GM12878 (cell line): Measurements from ENCODE around the gene RCN2. TPM values are rescaled to one million over a fixed set of nuclear protein-coding genes. Genes with fewer than 3 reads are reported as not detected.

Experiments used
- ASH2L ChIP-seq: fragments of 300-600, 200-600 bp; sonication (generic); IDR thresholded peaks from 2 replicates; pipeline ENCODE4 v1.6.1; 2017; ENCODE audit warnings: low read depth, mild to moderate bottlenecking, borderline replicate concordance
- EED ChIP-seq: sonication (generic); IDR thresholded peaks from 2 replicates; pipeline ENCODE4 v1.6.1; 2016; ENCODE audit warnings: antibody characterized with exemption, low read depth
- EP300 ChIP-seq, 2 experiments: fragments of 150-350 bp in 1 of 2; IDR thresholded peaks; 2 replicates each; pipeline ENCODE4 v1.6.1; 2011 to 2012; ENCODE audit warnings: low read depth in 2 of 2, low read length in 2 of 2, borderline replicate concordance in 1 of 2, improper control_type of control experiment in 1 of 2, inconsistent platforms in 1 of 2; ENCODE audit not compliant: control insufficient read depth in 1 of 2
- HDAC6 ChIP-seq: fragments of 200-600 bp; sonication (generic); IDR thresholded peaks from one replicate; pipeline ENCODE4 v1.8.0; 2017; ENCODE audit warnings: antibody characterized with exemption; ENCODE audit not compliant: unreplicated experiment
- HDGF ChIP-seq: fragments of 450-650 bp; IDR thresholded peaks from 2 replicates; pipeline ENCODE4 v1.6.1; 2016; ENCODE audit warnings: antibody characterized with exemption
- IKZF1 ChIP-seq: fragments of 450-650 bp; conservative IDR thresholded peaks from 2 replicates; pipeline ENCODE4 v1.6.1; 2017; ENCODE audit warnings: antibody characterized with exemption, mild to moderate bottlenecking
- LARP7 ChIP-seq: fragments of 450-650 bp; IDR thresholded peaks from 2 replicates; pipeline ENCODE4 v1.6.1; 2017; ENCODE audit warnings: mild to moderate bottlenecking
- NFXL1 ChIP-seq: fragments of 450-650 bp; IDR thresholded peaks from 2 replicates; pipeline ENCODE4 v1.6.1; 2017; ENCODE audit warnings: antibody characterized with exemption, mild to moderate bottlenecking, borderline replicate concordance
- NR2F1 ChIP-seq: fragments of 450-650 bp; conservative IDR thresholded peaks from 2 replicates; pipeline ENCODE4 v1.6.1; 2017; ENCODE audit warnings: mild to moderate bottlenecking
- NRF1 ChIP-seq: conservative IDR thresholded peaks from 2 replicates; pipeline ENCODE4 v1.6.1; 2011; ENCODE audit warnings: mild to moderate bottlenecking, low read depth, low read length, improper control_type of control experiment
- PML ChIP-seq: IDR thresholded peaks from 2 replicates; pipeline ENCODE4 v1.6.1; 2012; ENCODE audit warnings: low read length, inconsistent platforms
- POLR2A ChIP-seq: IDR thresholded peaks from 2 replicates; pipeline ENCODE4 v1.6.1; 2011; ENCODE audit warnings: low read depth, mild to moderate bottlenecking, low read length
- POLR2AphosphoS2 ChIP-seq: IDR thresholded peaks from 2 replicates; pipeline ENCODE4 v1.6.1; 2011; ENCODE audit warnings: low read depth, mild to moderate bottlenecking, low read length, improper control_type of control experiment, moderate library complexity
- RB1 ChIP-seq: fragments of 450-650 bp; formaldehyde crosslinking; IDR thresholded peaks from 2 replicates; pipeline ENCODE4 v1.6.1; 2017; ENCODE audit warnings: mild to moderate bottlenecking, borderline replicate concordance
- RBBP5 ChIP-seq: fragments of 200-600 bp; sonication (generic); conservative IDR thresholded peaks from 2 replicates; pipeline ENCODE4 v1.6.1; 2016
- RELA ChIP-seq: fragments of 450-650 bp; IDR thresholded peaks from 2 replicates; pipeline ENCODE4 v1.8.0; 2014; ENCODE audit warnings: borderline replicate concordance; ENCODE audit not compliant: partially characterized antibody
- RELB ChIP-seq: fragments of 450-650 bp; IDR thresholded peaks from 2 replicates; pipeline ENCODE4 v1.6.1; 2017; ENCODE audit warnings: low read depth, mild to moderate bottlenecking, moderate library complexity
- USF1 ChIP-seq: IDR thresholded peaks from 2 replicates; pipeline ENCODE4 v1.6.1; 2011; ENCODE audit warnings: borderline replicate concordance, low read depth, mild to moderate bottlenecking, moderate library complexity, mixed read lengths, low read length; ENCODE audit not compliant: insufficient read depth; ENCODE audit errors: extremely low read length
- YY1 ChIP-seq: IDR thresholded peaks from 2 replicates; pipeline ENCODE4 v1.6.1; 2011; ENCODE audit warnings: low read depth, mild to moderate bottlenecking, low read length
- ZBTB40 ChIP-seq: fragments of 450-650 bp; IDR thresholded peaks from 2 replicates; pipeline ENCODE4 v1.6.1; 2016; ENCODE audit warnings: mild to moderate bottlenecking, moderate library complexity, borderline replicate concordance
- ZNF207 ChIP-seq: fragments of 450-650 bp; IDR thresholded peaks from 2 replicates; pipeline ENCODE4 v1.6.1; 2014; ENCODE audit warnings: antibody characterized with exemption, mild to moderate bottlenecking, borderline replicate concordance
- ZNF384 ChIP-seq: IDR thresholded peaks from 2 replicates; pipeline ENCODE4 v1.6.1; 2012; ENCODE audit warnings: low read depth, mild to moderate bottlenecking, low read length, improper control_type of control experiment, borderline replicate concordance
- ZSCAN29 ChIP-seq: fragments of 450-650 bp; IDR thresholded peaks from 2 replicates; pipeline ENCODE4 v1.6.1; 2017; ENCODE audit warnings: mild to moderate bottlenecking, moderate library complexity
- polyA plus RNA-seq, 11 experiments: library from polyadenylated mRNA; depleted of rRNA in 4 of 11; unstranded in 6 of 11; stranded (reverse) in 5 of 11; fragments of >200 nt; fragmentation: Nextera tagmentation in 4 of 11; fragmentation: Illumina TruSeq in 1 of 11; extraction: Ambion mirVana in 4 of 11; extraction: Trizol in 1 of 11; gene quantifications; 1 replicate in 1 of 11; 2 replicates in 10 of 11; pipeline versions ENCODE4 v1.2.1 to v1.2.3, GENCODE V29; 2011 to 2016; ENCODE audit warnings: inconsistent platforms in 2 of 11, missing spikeins in 2 of 11, low read depth in 1 of 11
- total RNA-seq, 4 experiments: library from RNA; depleted of rRNA in 3 of 4; stranded (reverse); fragments of >200 nt in 3 of 4; fragmentation: Illumina TruSeq in 1 of 4; extraction: Trizol in 1 of 4; gene quantifications; 2 replicates each; pipeline versions ENCODE4 v1.2.1 to v1.2.3, GENCODE V29; 2013 to 2021
- TF ChIP-seq, protein P1 (sequence below): IDR thresholded peaks from 2 replicates; pipeline ENCODE4 v1.6.1; 2012; ENCODE audit warnings: low read depth, low read length, improper control_type of control experiment

The RCN2 gene
- total and polyA plus RNA-seq, 10 of the 15 experiments (the other 5 are each of a cell fraction or from before 2014, with no cell fraction given): 4.9 to 41.0 (median 12.9) TPM

- peak; percentile 95 for TF ChIP-seq USF1
- 0 out of 2 replicates have a peak, but pooled peaks have one; percentile 31 for TF ChIP-seq RELB
- no peak for TF ChIP-seq NFXL1
- TF ChIP-seq ZSCAN29: 0 out of 2 replicates have a peak, but pooled peaks have one; percentile 43
- TF ChIP-seq NRF1: peak; percentile 90
- TF ChIP-seq RELA: peak; percentile 59
- TF ChIP-seq ZNF207: no peak
- TF ChIP-seq POLR2AphosphoS2: 0 out of 2 replicates have a peak, but pooled peaks have one; percentile 25
- TF ChIP-seq RB1: peak; percentile 90
- no peak for TF ChIP-seq ZBTB40
- TF ChIP-seq HDAC6: no peak
- TF ChIP-seq YY1: peak; percentile 93
- TF ChIP-seq EP300 (IDR thresholded peaks at IDR 0.05; ENCODE audit: borderline replicate concordance in 1 of 2, control insufficient read depth in 1 of 2, low read depth in 2 of 2, low read length in 2 of 2): no peak
- no peak for TF ChIP-seq PML
- TF ChIP-seq, protein P1, sequence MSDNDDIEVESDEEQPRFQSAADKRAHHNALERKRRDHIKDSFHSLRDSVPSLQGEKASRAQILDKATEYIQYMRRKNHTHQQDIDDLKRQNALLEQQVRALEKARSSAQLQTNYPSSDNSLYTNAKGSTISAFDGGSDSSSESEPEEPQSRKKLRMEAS: peak; percentile 98
- TF ChIP-seq ZNF384: no peak
- no peak for TF ChIP-seq EED
- peak; percentile 92; the same call in 1 of the 2 replicates for TF ChIP-seq ASH2L
- no peak; the same call in 1 of the 2 replicates for TF ChIP-seq RBBP5
- TF ChIP-seq LARP7: peak; percentile 27; the same call in 1 of the 2 replicates
- TF ChIP-seq NR2F1: peak; percentile 45
- TF ChIP-seq HDGF: peak; percentile 47; the same call in 1 of the 2 replicates
- peak; percentile 50; the same call in 1 of the 2 replicates for TF ChIP-seq IKZF1
- TF ChIP-seq POLR2A: peak; percentile 85
Measured at GRCh38 chr15:76905013-76905839, 26.3 kb upstream of the RCN2 start, which contains the start of gene SCAPER (continued).
